ENCODE results near the gene RHOA. TPM values are rescaled to one million over a fixed set of nuclear protein-coding genes. Genes with fewer than 3 reads are reported as not detected.
"Not testable (repeated sequence)": the region's sequence is repeated elsewhere in the genome, so short reads cannot be mapped to it uniquely, and the experiment has no call there.

RHOA gene
- polyA plus RNA-seq, 1 donor from 2014 or later, result 709 TPM

- Mint-ChIP-seq H3K4me1 (peaks cover 21 to 43% (median 33%) of the 10 kb centered on the region in 3 donors), H3K27ac (peak overlapping the region in 2 of 3 donors; percentile 48 to 98), H3K9me3 (no peaks in the 10 kb centered on the region), H3K4me3 (peak overlapping the region in 3 of 4 donors; percentile 24 to 72 (median 33)), H3K27me3 (no peaks in the 10 kb centered on the region), H3K36me3 (peaks cover 2% of the 10 kb centered on the region)
These were observed 5.8 kb upstream of the RHOA start for GRCh38 chr3:49417516-49418120.

DNA sequence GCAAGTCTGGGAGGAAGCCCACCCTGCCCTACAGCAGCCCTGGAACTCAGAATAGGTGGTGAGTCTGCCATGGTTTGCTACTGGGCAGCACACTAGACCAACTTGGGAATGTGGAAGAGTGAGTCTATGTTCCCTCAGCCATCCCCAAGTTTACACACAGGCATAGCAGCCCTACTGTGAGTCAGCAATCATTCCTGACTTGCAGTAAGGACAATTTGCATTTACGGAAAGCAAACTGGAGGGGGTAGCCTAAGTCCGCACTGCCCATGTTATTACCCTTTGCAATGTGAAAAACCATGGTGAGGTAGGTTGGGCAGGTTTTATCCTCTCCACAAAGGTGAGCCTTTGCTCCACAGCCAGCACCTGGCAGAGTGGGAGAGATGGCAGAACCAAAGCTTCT, 5.1 kb upstream of the RHOA start:
- no peaks in the 10 kb centered on the region for H3K9me3 Mint-ChIP-seq
- H3K27ac Mint-ChIP-seq, result peak overlapping the region; percentile 87 to 98 (median 93)
- H3K27me3 Mint-ChIP-seq, result no peaks in the 10 kb centered on the region
- peaks cover 21 to 44% (median 35%) of the 10 kb centered on the region in 3 donors for H3K4me1 Mint-ChIP-seq
- H3K36me3 Mint-ChIP-seq, result peaks cover 2% of the 10 kb centered on the region
- peak overlapping the region in 3 of 4 donors; percentile 71 to 89 (median 89) for H3K4me3 Mint-ChIP-seq

DNA sequence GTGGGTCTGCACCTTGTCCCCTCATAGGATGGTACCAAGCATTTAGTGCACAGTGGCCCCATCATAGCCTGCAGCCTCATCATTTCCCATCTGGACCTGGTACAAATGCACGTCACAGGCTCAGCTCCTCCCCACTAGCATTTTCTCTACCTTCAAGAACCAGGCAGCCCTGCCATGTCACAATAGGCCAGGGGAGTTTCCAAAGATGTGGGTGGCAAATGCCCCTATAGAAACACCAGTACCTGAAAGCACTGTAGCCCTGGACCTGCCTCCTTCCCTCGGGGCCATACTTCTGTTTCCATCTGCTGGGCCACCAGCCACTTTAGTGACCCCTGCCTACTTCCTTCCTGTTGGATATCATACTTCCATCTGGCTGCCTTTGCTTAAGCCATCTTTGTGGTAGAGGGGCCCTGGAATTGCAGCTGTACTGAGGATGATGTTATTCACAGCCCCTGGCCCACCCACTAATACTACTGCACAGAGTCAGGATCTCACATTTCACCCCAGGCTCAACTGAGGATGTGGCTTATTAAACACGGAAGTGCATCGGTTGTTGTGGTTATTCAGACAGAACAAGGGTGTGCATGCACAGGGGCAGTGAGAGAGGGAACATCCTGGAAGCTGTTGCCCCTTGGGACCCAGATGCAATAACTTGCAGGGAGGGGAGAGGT, 4.3 kb upstream of the RHOA start:
- Mint-ChIP-seq H3K4me1 (peaks cover 21 to 44% (median 35%) of the 10 kb centered on the region in 3 donors), H3K36me3 (peaks cover 2% of the 10 kb centered on the region), H3K9me3 (no peaks in the 10 kb centered on the region), H3K27me3 (no peaks in the 10 kb centered on the region), H3K27ac (peak overlapping the region; percentile 87 to 98 (median 93)), H3K4me3 (peak overlapping the region; percentile 63 to 89 (median 80))

DNA sequence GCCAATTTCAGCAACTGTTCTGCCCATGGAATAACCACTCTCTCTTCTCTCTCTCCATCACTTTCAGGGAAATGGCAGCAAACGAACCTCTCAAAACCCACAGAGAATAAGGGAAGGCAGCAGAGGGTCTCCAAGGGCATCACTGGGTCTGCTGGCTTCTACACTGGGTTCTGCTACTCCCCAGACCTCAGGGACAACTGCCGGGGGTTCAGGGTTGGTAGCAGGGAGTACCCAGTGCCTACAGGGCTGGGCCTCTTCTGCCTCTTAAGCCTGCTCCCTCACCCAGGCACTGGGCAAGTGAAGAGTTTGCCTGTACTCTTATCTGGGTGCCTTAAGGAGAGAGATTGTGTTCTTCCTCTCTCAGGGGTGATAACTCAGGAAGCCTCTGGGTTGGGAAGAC, 3.0 kb upstream of the RHOA start:
- peaks cover 2% of the 10 kb centered on the region for H3K36me3 Mint-ChIP-seq
- peaks cover 28 to 56% (median 42%) of the 10 kb centered on the region in 3 donors for H3K4me1 Mint-ChIP-seq
- no peak overlapping the region for H3K4me3 Mint-ChIP-seq
- H3K27me3 Mint-ChIP-seq, result no peaks in the 10 kb centered on the region
- no peaks in the 10 kb centered on the region for H3K9me3 Mint-ChIP-seq
- peak overlapping the region in 2 of 3 donors; percentile 82 to 98 for H3K27ac Mint-ChIP-seq

DNA sequence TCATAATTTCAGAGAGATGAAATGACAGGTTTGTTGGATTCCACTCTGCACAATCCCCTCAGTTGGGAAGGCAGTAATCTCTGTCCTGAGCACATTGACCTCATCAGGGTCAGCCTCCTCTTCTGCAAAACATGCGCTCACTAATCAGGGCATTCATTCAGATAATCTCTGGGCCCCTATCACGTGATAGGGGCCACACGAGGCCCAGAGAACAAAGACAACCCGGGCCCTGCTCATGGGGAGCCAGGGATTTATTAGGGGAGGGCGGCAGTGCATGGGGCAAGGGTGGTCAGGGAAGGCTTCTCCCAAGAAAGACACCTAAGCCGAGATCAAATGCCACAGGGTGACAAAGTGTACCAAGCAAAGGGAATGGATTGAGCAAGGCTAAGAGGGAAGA, 1.6 kb upstream of the RHOA start:
- Mint-ChIP-seq H3K36me3 (peaks cover 2% of the 10 kb centered on the region), H3K9me3 (no peaks in the 10 kb centered on the region), H3K4me1 (peaks cover 37 to 61% (median 47%) of the 10 kb centered on the region in 3 donors), H3K4me3 (peak overlapping the region; percentile 42 to 95 (median 76)), H3K27ac (peak overlapping the region in 1 of 3 donors; percentile 87), H3K27me3 (no peaks in the 10 kb centered on the region)

GRCh38 chr3:49412632-49413337, 1.0 kb upstream of the RHOA start:
- no peaks in the 10 kb centered on the region for H3K9me3 Mint-ChIP-seq
- peaks cover 37 to 60% (median 46%) of the 10 kb centered on the region in 3 donors for H3K4me1 Mint-ChIP-seq
- peak overlapping the region; percentile 64 to 97 (median 79) for H3K27ac Mint-ChIP-seq
- H3K27me3 Mint-ChIP-seq, result no peaks in the 10 kb centered on the region
- peak overlapping the region; percentile 78 to 95 (median 90) for H3K4me3 Mint-ChIP-seq
- H3K36me3 Mint-ChIP-seq, result peaks cover 2% of the 10 kb centered on the region

DNA sequence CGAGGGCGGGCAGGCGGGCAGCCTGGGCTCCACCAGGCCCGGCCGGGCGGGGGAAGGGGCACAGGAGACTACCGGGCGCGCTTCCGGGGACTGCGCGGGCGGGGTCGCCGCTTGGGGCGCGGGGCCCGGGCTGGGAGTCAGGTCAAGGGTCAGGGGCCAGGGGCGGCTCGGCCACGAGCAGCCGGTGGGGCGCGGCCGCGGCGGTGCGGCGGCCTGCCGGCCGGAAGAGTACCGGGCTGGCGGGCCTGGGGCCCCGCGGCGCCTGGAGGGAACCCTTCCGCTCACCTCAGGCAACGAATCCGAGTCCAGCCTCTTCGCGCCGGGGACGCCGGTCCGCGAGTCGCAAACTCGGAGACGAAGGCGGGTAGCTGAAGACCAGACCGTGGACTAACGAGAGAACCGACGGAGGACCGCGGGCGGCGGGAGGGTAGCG, 225 bp downstream of the RHOA start:
- H3K36me3 Mint-ChIP-seq, result peaks cover 2% of the 10 kb centered on the region
- peak overlapping the region; percentile 64 to 97 (median 79) for H3K27ac Mint-ChIP-seq
- peak overlapping the region; percentile 78 to 98 (median 92) for H3K4me3 Mint-ChIP-seq

DNA sequence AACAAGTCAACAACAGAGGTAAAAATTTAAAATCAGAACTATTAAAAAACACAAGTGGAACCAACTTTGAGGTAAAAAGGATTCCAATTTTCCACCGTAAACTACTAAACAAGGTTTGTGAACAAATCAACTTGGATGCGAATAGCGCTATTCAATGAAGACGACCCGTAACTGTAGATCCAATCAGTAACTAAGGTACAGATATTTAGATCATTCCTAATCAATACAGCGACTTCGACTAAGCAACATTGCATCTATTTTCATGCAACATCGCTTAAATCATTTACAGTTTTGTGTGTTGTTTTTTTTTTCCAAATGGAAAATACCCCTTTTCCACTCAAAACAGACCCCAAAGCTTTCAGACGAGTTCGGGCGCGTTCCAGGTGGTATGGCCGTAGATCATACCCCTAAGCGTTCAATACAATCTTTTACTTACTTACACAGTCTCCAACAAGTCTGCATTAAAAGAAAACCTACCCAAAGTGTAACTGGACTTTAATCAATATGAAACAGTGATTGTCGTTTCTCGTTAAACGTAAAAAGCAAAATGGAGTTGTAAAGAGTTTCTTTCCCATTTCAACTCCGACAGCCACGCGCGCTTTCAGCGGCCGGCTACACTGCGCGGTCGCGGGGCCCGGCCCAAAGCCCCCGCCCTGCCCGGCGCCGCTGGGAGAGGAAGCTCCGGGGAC, 786 bp downstream of the RHOA start:
- H3K27me3 Mint-ChIP-seq, result no peaks in the 10 kb centered on the region
- H3K9me3 Mint-ChIP-seq, result no peaks in the 10 kb centered on the region
- peak overlapping the region; percentile 78 to 98 (median 90) for H3K4me3 Mint-ChIP-seq
- peaks cover 46 to 54% (median 47%) of the 10 kb centered on the region in 3 donors for H3K4me1 Mint-ChIP-seq
- H3K27ac Mint-ChIP-seq, result peak overlapping the region; percentile 64 to 94 (median 79)
- H3K36me3 Mint-ChIP-seq, result peaks cover 2% of the 10 kb centered on the region

More for the DNA sequence above, 225 bp downstream of the RHOA start:
- no peaks in the 10 kb centered on the region for H3K9me3 Mint-ChIP-seq
- H3K4me1 Mint-ChIP-seq, result peaks cover 47 to 56% (median 48%) of the 10 kb centered on the region in 3 donors
- H3K27me3 Mint-ChIP-seq, result no peaks in the 10 kb centered on the region

- peak overlapping the region; percentile 78 to 98 (median 90) for H3K4me3 Mint-ChIP-seq
- no peaks in the 10 kb centered on the region for H3K27me3 Mint-ChIP-seq
These were observed 1.5 kb downstream of the RHOA start for GRCh38 chr3:49410066-49410845.

DNA sequence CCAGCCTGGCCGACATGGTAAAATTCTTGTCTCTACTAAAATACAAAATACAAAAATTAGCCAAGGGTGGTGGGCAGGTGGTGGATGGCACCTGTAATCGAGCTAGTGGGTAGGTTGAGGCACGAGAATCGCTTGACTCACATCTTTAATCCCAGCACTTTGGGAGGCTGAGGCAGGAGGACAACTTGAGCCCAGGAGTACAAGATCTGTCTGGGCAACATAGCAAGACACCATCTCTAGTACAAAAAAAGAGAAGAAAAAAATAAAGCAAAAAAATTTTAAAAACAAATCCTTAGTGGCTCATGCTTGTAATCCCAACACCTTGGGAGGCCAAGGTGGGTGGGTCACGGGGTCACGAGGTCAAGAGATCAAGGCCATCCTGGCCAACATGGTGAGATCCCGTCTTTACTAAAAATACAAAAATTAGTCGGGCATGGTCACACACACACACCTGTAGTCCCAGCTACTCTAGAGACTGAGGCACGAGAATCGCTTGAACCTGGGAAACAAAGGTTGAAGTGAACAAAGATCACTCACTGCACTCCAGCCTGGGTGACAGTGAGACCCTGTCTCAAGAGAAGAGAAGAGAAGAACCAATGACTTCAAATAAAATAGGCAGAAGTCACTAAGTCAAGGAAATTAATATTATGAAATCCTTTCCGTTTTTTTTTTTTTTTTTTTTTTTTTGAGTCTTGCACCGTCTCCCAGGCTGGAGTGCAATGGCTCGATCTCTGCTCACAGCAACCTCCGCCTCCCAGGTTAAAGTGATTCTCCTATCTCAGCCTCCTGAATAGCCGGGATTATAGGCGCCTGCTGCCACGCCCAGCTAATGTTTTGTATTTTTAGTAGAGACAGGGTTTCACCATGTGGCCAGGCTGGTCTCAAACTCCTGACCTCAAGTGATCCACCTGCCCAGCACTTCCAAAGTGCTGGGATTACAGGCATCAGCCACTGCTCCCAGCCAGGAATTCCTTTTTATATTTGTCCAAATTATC, 4.9 kb downstream of the RHOA start:
- Mint-ChIP-seq H3K36me3 (peaks cover 3% of the 10 kb centered on the region), H3K27me3 (no peaks in the 10 kb centered on the region)

More at GRCh38 chr3:49410066-49410845, 1.5 kb downstream of the RHOA start:
- Mint-ChIP-seq H3K36me3 (no peaks in the 10 kb centered on the region), H3K9me3 (no peaks in the 10 kb centered on the region), H3K27ac (peak overlapping the region; percentile 64 to 94 (median 79)), H3K4me1 (peaks cover 44 to 56% (median 49%) of the 10 kb centered on the region in 3 donors)

GRCh38 chr3:49405570-49405969, 6.2 kb downstream of the RHOA start:
- Mint-ChIP-seq H3K4me1 (peaks cover 37 to 55% (median 47%) of the 10 kb centered on the region in 3 donors), H3K27ac (peak overlapping the region; percentile 15 to 93 (median 57)), H3K4me3 (peak overlapping the region in 3 of 4 donors; percentile 19 to 74 (median 57))
- not testable (repeated sequence) for H3K9me3 Mint-ChIP-seq, H3K27me3 Mint-ChIP-seq, H3K36me3 Mint-ChIP-seq

More for the DNA sequence above, 4.9 kb downstream of the RHOA start:
- Mint-ChIP-seq H3K27ac (peak overlapping the region; percentile 57 to 93 (median 67)), H3K4me3 (peak overlapping the region in 3 of 4 donors; percentile 64 to 87 (median 74)), H3K9me3 (no peaks in the 10 kb centered on the region), H3K4me1 (peaks cover 30 to 50% (median 43%) of the 10 kb centered on the region in 3 donors)

- Mint-ChIP-seq H3K9me3 (peaks cover 0 to 2% (median 0%) of the 10 kb centered on the region in 3 donors), H3K4me1 (peaks cover 39 to 53% (median 42%) of the 10 kb centered on the region in 3 donors), H3K4me3 (peak overlapping the region in 2 of 4 donors; percentile 23 to 49), H3K27ac (no peak overlapping the region), H3K36me3 (peaks cover 6% of the 10 kb centered on the region), H3K27me3 (no peaks in the 10 kb centered on the region)
These were observed 7.9 kb downstream of the RHOA start for GRCh38 chr3:49403891-49404290.

- no peak overlapping the region for H3K4me3 Mint-ChIP-seq
- H3K27ac Mint-ChIP-seq, result peak overlapping the region; percentile 16 to 39 (median 33)
- peaks cover 11% of the 10 kb centered on the region for H3K36me3 Mint-ChIP-seq
These were observed 10.0 kb downstream of the RHOA start for GRCh38 chr3:49401766-49402165.

More at GRCh38 chr3:49401766-49402165, 10.0 kb downstream of the RHOA start:
- peaks cover 0 to 2% (median 0%) of the 10 kb centered on the region in 3 donors for H3K9me3 Mint-ChIP-seq
- H3K4me1 Mint-ChIP-seq, result peaks cover 41 to 47% (median 44%) of the 10 kb centered on the region in 3 donors
- H3K27me3 Mint-ChIP-seq, result no peaks in the 10 kb centered on the region
